ENCODE measurements around the gene STAB2.

STAB2 gene

DNA sequence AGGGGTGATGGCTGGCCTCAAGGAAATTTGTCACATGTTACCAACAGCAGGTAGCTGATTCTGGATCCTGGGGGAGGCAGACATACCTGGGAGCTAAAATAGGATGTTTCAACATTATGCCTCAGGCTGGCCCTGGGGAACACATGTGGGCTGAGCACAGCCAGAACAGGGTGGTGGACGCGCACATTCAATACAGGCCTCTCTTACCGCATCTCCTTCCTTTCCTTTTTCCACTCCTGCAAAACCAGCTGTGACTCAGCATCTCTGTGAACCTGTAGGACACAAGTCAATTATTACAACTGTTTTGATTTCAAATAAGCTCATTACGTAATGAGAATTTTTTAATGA lies 193.0 kb downstream of the STAB2 start:
- no peak for DNase-seq (ENCODE audit: low read depth in 3 of 3)

DNA sequence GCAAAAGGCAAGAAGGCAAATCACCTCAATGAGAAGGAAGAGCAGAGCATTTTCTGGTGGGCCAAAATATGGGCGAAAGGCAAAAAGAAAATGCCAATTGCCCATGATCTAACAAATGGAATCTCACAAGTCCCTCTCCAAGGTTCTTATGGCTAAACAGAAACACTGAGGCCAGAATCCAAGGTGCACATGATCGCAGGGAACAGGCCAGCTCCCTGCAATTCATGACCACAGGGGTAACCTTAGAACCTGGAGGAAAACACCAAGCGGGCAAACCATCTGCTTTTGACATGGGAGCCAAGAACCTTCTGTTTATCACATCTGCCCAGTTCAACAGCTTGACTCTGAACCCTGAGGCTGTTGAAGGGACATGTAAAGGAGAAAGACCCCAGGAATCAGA lies 193.9 kb downstream of the STAB2 start:
- DNase-seq (ENCODE audit: low read depth in 3 of 3): no peak

DNA sequence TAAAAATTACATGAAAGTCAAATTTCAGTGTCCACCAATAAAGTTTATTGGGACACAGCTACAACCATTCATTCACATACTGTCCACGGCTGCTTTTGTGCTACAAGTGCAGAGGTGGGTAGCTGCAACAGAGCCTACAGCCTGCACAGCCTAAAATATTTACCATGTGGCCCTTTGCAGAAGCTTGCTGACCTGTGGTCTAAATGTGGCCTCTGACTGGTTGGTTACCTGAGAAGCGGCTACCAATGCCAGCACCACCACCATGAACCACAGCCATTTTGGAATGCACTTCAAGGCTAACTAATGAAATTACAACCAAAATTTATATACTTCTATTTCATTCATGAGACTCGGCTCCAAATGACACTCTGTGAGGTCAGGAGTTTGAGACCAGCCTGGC lies 195.3 kb downstream of the STAB2 start:
- DNase-seq (ENCODE audit: low read depth in 3 of 3): no peak

DNA sequence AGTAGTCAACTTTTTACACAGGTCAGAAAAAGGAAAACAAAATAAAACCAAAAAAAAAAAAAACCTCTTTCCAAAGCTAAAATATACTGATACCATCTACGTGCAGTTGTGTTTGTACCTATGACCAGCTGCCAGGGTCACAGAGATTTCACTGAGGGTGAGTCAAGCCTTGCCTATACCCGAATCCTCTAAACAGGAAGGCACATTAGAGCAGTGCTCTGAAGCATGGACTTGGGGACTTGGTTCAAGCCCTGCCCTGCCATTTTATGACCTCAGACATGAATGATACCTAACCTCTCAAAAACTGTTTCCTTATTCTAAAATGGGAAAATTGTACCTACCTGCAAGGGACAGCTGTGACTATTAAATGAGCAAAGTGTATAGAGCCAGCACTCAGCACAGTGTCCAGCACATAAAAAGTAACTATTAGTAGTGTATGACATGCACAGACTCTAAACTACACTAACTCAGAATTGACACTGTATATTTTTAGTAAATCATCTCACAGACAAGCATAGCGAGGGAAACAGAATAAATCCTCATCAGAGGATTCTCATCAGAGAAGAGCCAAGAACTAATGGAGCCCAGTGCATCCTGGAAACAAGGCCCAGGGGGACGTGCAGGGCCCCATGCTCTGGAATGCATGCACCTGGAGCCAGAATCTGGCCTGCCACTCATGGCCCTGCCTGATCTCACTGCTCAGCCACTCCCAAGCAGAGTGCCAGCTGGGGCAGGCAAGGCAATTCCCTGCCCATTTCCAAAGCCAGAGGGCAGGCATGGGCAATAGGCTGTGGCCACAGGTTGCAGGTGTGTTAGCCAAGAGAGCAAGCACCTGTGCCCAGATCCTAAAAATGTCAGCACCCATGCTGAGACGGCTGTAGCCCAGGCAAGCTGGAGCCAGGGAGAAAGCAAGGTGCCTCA lies 196.9 kb downstream of the STAB2 start:
- no peak for DNase-seq (ENCODE audit: low read depth in 3 of 3)

DNA sequence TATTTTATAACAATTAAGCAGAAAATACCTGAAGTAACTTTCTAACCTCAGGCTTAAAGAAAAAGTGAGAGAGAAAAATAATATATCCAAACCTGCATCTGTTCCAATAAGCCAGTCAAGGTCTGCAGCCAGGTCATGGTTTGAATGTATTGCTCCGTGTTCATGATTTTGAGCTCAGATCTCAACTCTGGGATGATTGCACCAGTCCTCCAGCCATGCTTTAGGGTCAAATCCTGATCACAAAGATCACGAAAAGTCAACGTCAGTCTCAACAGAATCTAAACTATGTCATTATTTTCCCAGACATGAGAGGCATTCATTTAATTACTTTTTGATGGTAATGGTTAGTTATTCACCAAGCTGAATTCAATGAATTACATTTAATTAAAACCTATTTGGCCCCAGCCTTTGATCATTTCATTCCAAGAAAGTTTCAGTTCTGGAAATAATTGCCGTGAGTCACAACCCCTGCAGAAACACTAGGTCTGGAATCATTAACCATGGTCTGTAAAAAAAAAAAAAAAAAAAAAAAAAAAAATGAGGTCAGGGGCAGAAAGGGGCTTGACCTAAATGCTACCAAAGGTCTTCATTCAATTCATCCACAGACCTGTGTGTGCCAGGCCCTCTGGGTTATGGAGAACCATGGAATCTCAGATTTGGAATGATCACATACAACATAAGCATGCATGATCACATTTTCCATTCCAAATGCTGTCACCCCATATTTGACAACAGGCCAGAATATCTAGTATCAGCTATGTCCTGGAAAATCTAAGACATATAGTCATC lies 198.4 kb downstream of the STAB2 start:
- no peak for DNase-seq (ENCODE audit: low read depth in 3 of 3)

DNA sequence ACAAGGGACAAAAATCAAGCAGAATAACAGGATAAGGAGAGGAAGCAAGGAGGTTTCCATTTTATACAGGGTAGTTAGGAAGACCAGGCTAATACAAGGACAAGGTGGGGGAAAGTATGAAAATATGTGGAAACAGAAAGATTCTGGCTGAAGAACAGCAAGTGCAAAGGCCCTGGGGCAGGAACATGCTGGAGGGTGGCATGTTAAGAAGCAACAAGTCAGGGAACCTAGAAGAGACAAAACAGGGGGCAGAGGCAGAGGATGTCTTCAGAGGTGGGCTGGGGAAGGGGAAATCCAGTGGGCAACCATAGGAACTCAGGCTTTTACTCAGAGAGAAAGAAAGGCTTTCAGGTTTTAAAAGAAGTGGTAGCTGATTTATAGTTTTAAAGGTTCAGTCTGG lies 199.1 kb downstream of the STAB2 start:
- DNase-seq (ENCODE audit: low read depth in 3 of 3): no peak

DNA sequence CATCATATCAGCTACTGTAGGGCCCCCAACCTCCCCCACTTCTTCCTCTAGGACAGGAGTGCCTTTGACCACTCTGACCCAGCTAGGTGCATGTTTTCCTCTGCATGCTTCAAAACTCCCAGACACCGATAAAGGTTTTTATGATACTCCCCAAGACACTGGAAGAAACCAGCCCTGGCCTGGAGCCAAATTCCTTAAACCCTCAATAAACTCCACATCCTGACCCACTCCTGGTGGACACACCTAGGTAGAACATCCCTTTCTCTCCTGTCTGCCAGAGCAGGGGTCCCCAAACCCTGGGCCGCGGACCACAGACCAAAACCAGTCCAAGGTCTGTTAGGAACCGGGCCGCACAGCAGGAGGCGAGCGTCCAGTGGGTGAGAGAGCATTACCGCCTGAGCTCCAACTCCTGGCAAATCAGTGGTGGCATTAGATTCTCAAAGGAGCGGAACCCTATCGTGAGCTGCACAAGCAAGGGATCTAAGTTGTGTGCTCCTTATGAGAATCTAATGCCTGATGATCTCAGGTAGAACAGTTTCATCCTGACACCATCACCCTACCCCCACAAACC lies 204.4 kb downstream of the STAB2 start:
- no peak for DNase-seq (ENCODE audit: low read depth in 3 of 3)

DNA sequence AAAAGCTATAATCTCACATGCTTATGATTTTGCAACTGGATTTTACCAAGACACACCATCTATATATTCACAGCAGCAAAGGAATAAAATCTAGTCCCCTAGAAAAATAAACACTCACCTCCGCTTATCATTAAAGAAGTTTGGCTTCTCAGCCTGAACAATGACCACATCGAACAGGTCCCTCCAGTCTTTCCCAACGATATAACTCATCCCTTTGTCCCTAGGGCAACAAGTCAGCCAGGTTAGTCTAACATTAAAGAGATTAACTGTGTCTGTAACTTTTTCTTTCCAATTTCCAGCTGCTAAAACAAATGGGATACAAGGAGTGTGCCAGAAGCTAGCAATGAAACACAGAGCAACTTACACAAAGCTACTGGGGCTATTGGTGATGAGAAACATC lies 206.0 kb downstream of the STAB2 start:
- no peak for DNase-seq (ENCODE audit: low read depth in 3 of 3)

DNA sequence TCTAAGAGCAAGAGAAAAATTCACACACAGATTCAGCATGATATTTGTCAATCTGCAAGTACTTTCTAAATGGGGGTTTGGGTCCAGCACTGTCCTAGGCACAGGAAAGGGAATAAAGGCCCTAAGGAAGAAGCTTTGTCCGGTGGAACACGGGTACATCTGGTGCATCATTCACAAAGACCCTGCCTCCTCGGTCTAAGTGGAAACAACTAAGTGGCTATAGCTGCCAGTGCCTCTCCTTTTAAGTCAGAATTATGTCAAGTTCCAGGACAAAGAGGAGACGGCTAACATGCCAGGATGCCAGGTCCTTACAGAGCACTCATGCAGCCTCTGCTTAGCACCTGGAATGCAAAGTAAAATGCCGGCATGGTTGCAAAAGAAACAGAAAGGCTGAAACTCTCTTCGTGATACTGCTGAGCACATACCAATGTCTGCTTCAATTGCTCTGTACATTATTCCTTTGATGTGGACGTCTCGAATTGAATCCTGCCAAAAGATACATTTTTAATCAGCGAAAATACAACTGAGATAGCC lies 206.5 kb downstream of the STAB2 start:
- no peak for DNase-seq (ENCODE audit: low read depth in 3 of 3)

DNA sequence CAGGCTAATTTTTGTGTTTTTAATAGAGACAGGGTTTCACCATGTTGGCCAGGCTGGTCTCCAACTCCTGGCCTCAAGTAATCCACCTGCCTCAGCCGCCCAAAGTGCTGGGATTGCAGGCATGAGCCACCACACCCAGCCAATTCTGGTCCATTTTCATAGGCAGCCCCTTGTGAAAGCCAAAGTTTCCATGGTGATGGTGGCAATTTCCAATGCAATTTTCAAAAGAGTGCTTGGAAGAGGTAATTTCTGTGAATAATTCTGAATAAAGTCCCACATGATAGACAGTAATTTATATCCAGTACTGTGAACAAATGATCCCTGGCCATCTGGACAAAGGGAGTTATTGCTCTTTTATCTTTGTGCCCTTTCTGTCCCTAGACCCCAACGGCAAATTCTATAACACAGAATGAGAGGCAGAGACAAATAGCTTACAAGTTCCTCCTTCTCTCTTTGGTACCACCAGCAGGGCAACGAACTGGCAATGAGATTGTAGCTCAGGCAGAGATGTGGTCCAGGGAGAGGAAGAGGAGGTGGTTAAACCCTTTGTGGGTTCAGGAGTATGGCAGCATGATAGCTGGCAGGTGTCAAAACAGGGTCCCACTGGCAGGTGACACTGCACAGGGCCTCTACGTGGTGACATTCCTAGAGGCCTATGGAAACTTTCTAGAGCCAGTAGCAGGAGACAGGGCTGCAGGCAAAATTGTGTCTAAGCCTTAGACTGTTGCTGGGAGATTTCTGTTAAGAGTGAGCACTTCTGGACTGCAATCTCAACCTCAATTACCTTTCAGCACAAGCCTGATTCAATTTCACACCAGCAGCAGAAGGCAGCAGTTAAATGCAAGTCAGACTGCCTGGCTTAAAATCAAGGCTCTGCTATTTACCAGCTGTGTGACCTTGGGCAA lies 207.5 kb downstream of the STAB2 start:
- no peak for DNase-seq (ENCODE audit: low read depth in 3 of 3)

DNA sequence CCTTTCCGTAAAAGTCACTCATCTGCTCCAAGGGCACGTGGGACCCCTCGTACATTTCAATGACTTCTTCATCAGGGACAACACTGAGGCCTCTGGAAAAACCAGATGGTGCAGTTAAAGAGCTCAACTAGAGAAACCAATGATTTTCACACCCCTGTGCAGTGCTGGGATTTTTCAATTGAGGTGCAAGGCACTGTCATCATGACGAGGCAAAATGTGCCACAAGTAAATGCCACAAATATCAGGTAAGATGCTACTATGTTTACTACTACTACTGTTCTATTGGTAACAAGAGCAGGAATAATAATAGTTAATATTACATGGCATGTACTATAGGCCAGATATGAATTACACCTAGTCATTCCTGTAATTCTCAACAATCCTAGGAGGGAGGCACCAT lies 211.5 kb downstream of the STAB2 start:
- DNase-seq (ENCODE audit: low read depth in 3 of 3): no peak

DNA sequence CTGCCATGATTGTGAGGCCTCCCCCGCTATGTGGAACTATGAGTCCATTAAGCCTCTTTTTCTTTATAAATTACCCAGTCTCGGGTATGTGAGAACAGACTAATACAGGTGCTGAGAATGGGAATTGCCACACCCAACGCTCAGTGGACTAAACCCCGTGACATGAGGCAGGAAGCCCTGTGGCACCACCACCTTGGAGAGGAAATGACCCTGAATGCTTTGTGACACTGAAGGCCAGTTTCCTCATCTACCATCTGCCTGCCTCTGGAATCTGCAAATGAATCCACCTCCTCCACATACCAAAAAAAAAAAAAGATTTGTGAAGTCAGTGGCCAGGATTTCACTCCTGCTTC lies 212.4 kb downstream of the STAB2 start:
- no peak for DNase-seq (ENCODE audit: low read depth in 3 of 3)

DNA sequence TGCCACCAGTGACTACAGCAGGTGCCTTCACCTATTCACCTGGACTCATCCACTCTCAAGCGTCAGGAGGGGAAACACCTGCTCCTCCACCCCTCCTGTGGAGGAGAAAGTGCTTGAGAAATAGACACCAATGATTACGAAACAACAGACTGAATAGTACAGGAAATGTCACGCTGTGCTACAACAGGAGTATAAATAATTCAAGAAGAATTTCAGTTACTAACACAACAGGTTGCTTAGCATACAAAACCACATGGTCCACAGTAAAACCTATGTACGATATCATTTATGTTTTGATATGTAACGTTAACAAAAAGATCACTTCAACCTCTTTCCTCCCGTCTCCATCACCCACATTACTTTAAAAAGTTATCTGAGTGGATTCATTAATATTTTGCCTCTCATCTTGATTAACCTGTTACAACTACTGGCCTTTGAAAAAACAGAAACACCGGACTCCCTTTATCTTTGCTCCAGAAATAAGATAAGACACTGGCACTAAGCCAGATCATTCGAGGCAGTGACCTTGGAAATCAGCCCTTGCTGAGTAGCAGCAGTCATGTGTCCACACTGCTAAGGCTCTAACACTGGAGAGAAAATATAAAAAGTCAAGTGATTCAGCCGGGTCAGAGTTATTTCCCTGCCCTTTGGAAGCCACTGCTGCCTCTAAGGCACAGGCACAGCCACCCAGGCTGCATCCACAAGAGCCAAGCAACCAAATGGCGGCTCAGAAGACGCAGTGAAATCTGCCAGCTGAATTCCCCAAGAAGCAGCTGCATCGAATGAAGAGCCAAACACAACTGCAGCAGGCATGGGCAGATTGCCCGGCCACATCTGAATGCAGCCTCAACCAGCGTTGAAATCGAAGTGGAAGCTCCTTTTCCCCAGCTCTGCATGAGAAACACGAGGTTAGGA lies 213.0 kb downstream of the STAB2 start:
- DNase-seq (ENCODE audit: low read depth in 3 of 3): no peak

DNA sequence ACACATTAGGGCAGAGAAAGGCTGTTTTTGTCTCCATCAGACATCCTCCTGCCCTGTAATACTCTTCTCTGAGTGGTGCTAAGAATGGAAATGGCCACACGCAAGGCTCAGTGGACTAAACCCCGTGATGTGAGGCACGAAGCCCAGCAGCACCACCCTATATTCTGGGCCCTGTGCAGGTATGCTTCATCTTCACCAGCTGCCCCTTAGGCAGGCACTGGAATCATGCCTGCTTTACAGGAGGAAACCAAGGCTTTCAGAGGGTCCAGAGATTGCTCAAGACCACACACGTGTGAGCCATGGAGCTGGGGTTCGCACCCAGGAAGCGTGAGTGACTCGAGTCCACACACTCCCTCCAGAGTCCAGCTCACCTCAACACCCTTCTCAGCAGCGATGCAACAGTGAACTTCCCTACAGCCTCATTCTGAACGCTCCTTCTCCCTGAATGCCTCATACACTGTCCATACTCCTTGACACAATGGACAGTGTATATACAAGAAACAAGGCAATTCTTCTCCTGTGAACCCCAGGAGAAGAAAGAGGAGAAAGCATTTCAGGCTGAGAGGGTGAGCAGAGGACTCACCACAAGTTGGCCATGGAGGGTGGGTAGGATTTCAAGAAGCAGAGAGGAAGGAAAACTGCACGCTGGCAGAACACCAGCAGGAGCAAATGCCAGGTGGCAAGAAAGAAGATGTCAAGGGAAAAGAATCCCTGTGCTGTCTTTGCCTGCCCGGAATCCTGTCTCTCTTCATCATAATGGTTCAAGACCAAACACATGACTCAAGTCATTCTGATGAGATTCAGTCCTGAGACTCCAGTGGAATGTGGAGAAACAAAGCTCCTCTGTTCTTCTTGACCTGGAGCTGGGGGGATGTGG lies 214.9 kb downstream of the STAB2 start:
- DNase-seq (ENCODE audit: low read depth in 3 of 3): no peak

DNA sequence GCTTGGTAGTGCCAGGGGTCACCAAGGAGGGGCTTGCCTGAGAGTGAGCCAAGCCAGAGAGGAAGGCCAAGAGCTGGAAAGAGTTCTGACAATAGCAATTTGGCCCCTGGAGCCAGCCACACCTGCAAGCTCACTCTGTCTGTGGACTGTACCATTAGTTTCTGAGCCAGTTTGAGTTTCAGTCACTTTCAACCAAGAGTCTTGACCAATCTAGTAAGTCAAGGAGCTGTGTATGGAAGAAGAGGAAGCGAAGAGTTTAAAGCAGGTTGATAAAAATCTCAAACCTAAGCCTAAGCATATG lies 215.5 kb downstream of the STAB2 start:
- DNase-seq (ENCODE audit: low read depth in 3 of 3): no peak

DNA sequence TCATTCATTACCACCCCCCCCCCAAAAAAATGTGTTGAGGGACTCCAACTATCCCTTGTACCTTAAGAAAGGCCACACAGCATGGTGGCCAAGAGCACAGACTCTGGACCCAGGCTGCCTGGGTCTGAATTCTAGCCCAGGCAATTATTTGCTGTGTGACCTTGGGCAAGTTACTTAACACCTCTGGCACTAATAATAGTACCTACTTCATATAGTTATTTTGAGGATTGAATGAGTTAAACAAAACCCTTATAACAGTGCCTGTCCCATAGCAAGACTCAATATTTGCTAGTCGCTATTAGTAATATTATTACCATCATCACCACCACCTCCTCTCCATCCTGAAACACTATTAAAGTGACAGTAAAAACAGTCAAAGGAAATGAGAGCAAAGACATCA lies 216.8 kb downstream of the STAB2 start:
- no peak for DNase-seq (ENCODE audit: low read depth in 3 of 3)

DNA sequence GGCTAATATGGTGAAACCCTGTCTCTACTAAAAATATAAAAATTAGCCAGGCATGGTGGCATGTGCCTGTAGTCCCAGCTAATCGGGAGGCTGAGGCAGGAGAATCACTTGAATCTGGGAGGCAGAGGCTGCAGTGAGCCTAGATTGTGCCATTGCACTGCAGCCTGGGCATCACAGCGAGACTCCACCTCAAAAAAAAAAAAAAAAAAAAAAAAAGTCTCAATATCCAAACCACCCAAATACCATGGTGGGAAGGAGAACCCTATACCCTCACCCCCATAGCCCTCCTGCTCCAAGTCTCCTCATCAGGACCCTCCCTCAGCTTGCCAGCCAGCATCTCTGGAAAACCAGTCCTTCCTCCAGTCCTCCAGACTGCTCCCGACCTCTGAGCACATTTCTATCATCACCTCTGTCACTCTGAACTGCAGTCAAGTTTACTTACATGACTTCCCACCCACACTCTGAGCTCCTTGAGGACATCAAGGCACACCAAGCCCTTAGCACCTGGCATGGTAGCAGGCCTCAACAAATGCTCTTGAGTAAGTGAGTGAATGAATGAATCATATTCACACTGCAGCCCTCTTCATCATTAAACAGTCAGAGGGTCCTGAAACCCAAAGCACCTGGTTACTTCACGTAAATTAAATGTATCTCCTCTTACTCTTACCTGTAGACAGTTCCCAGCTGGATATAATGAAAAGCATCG lies 218.7 kb downstream of the STAB2 start:
- no peak for DNase-seq (ENCODE audit: low read depth in 3 of 3)

DNA sequence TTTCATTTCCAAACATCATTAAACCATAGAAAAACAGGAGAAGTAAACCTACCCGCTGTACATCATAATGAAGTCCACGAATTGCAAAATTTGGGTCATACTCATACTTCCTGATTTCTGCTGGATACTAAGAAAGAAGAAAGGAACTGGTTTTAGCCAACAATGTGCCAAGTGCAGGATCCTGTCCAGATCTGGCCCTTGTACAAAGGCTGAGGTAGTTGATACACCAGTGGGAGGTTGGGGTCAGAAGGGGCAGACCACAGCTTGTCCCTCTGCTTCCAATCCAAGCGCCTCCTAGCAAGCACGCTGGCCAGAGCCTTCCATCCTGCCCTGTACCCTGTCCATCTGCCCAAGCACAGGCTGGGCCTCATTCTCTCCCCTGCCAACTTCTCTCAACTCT lies 219.7 kb downstream of the STAB2 start:
- DNase-seq (ENCODE audit: low read depth in 3 of 3): no peak

DNA sequence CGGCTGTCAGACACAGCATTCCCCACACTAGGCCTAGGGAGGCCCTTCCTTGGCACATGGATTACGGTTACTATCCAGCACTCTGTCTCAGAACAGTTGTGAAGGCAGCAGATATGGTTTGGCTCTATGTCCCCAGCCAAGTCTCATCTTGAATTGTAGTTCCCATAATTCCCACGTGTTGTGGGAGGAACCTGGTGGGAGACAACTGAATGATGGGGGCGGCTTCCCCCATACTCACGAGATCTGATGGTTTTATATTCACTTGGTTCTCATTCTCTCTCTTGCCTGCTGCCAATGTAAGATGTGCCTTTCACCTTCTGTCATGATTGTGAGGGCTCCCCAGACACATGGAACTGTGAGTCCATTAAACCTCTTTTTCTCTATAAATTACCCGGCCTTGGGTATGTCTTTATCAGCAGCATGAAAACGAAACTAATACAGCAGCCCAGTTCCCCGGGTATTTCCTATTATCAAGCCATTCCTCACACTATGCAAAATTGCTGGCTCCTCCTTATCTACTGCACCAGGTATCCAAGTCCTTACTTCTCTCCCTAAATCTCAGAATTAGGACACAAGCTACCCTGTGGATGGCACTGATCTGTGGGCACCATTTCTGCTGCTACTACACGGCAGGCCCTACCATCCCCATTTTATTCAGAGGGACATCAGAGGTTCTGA lies 220.6 kb downstream of the STAB2 start:
- DNase-seq (ENCODE audit: low read depth in 3 of 3): no peak
